Ishikawa (cell line): ENCODE results near the gene PSMB5.
A peak's percentile ranks its signal among the peaks of the same experiment; 100 is the strongest.

Experiments
- CEBPB ChIP-seq: IDR thresholded peaks from 2 replicates; pipeline ENCODE4 v1.6.1; 2012
- CREB1 ChIP-seq: IDR thresholded peaks from 2 replicates; pipeline ENCODE4 v1.6.1; 2012; ENCODE audit warnings: low read depth
- EGR1 ChIP-seq: IDR thresholded peaks from 2 replicates; pipeline ENCODE4 v1.6.1; 2012
- EP300 ChIP-seq: IDR thresholded peaks from 2 replicates; pipeline ENCODE4 v1.6.1; 2012; ENCODE audit warnings: borderline replicate concordance
- FOXM1 ChIP-seq: IDR thresholded peaks from 2 replicates; pipeline ENCODE4 v1.6.1; 2012; ENCODE audit warnings: low read depth, borderline replicate concordance
- NFIC ChIP-seq: IDR thresholded peaks from 2 replicates; pipeline ENCODE4 v1.6.1; 2012
- RAD21 ChIP-seq: IDR thresholded peaks from 2 replicates; pipeline ENCODE4 v1.6.1; 2012; ENCODE audit warnings: low read depth
- TAF1 ChIP-seq: IDR thresholded peaks from 2 replicates; pipeline ENCODE4 v1.6.1; 2012; ENCODE audit warnings: low read depth, mild to moderate bottlenecking
- TCF12 ChIP-seq: IDR thresholded peaks from 2 replicates; pipeline ENCODE4 v1.6.1; 2012; ENCODE audit warnings: low read depth
- TEAD4 ChIP-seq: IDR thresholded peaks from 2 replicates; pipeline ENCODE4 v1.6.1; 2012
- YY1 ChIP-seq: IDR thresholded peaks from 2 replicates; pipeline ENCODE4 v1.6.1; 2012; ENCODE audit warnings: low read depth
- ZBTB7A ChIP-seq: IDR thresholded peaks from 2 replicates; pipeline ENCODE4 v1.6.1; 2012; ENCODE audit warnings: low read depth
- TF ChIP-seq, protein P1 (sequence below): IDR thresholded peaks from 2 replicates; pipeline ENCODE4 v1.6.1; 2012
- TF ChIP-seq, protein P2 (sequence below): IDR thresholded peaks from 2 replicates; pipeline ENCODE4 v1.6.1; 2012
- TF ChIP-seq, protein P3 (sequence below): IDR thresholded peaks from 2 replicates; pipeline ENCODE4 v1.6.1; 2012; ENCODE audit warnings: low read depth, mild to moderate bottlenecking

Gene PSMB5

DNA sequence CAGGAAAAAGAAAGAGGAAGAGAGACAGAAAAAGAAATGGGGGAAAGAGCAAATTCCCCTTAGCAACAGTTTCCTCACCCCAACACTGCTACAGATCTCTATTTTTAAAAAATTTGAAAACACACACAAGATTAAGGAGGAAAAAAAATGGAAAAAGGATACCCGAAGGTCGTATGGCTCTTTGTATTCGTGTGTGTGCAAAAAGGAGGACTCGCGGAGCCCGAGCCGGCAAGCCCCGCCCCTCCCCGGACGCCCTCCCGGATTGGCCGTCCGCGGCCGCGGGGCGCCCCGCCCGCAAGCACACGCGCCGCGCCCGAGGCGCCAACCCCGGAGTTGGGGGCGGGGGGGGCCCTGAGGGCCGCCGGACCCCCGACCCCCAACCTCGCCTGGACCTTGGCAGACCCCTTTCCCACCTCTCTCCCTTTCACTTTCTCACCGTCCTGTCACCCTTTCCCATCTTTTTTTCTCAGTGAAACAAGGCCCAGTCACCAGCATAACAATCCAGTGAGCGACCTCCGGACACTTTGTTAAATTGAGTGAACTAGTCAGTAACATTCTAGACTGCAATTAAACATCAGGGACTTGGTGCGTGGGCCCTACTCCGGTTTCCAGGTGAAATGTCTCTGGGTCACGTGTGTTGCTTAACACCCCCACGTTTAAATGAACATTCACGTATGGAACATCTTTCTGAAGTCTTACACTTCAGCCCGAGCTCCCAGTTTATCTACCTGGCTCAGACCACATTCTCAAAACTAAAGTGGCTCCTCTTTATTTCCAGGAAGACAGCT, 24.6 kb downstream of the PSMB5 start, which contains the start of gene C14orf93:
C14orf93 (minus strand) TSS at position 205 of the 788 bp plus-strand sequence. CDS start 11,120 bp downstream, outside the sequence.
- TF ChIP-seq EGR1 = peak; percentile 38; the same call in 1 of the 2 replicates
- TF ChIP-seq, protein P1, sequence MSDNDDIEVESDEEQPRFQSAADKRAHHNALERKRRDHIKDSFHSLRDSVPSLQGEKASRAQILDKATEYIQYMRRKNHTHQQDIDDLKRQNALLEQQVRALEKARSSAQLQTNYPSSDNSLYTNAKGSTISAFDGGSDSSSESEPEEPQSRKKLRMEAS = 0 out of 2 replicates have a peak, but pooled peaks have one; percentile 34
- TF ChIP-seq TAF1 = no peak
- peak; percentile 98 for TF ChIP-seq ZBTB7A
- TF ChIP-seq, protein P2, sequence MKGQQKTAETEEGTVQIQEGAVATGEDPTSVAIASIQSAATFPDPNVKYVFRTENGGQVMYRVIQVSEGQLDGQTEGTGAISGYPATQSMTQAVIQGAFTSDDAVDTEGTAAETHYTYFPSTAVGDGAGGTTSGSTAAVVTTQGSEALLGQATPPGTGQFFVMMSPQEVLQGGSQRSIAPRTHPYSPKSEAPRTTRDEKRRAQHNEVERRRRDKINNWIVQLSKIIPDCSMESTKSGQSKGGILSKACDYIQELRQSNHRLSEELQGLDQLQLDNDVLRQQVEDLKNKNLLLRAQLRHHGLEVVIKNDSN = peak; percentile 76

DNA sequence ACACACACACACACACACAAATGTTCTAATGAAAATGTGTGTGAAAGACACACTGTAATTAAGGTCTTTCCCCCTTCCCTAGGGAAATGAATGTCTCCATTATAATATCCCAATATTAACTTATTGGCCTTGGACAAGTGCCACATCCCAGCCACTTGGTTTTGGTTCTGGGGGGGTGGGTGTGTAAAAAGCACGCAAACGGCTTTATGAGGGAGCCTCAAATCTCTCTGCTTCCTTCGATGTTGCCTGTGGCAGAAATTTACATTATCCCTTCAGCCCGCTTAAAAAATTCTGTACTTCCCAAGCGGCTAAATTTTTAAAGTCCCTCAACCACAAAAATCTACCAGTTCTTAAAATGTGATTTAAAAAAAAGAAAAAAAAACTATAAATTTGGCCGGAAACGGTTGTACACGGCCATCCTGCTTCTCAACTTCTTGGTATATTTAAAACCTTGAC, 25.2 kb downstream of the PSMB5 start:
- TF ChIP-seq EGR1 = no peak
- no peak for TF ChIP-seq TAF1
- TF ChIP-seq EP300 = no peak
- TF ChIP-seq ZBTB7A = no peak
- TF ChIP-seq NFIC = no peak
- TF ChIP-seq, protein P1 = no peak
- TF ChIP-seq TCF12 = no peak

DNA sequence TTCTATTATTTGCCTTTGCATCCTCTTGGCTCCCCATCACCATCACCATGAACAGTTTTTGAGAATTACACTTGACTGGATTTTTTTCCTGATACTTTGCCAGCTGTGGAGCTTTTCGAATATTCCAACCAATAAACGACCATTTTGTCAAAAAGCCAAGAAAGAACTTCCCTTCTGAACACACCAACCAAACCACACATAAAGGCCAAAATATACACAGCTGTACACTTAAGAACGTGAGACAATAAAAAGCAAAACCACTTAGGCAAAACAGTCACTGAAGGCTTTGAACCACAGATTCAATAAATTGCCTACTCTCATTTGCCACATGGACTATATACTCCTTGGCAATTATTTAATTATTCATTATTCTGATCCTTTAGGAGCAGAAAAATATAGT, 25.9 kb downstream of the PSMB5 start:
- TF ChIP-seq ZBTB7A (no peak), TAF1 (no peak), EGR1 (no peak), RAD21 (no peak), TEAD4 (no peak), TCF12 (no peak), CREB1 (no peak), EP300 (no peak), NFIC (no peak), FOXM1 (no peak), YY1 (no peak), CEBPB (no peak)
- TF ChIP-seq, protein P3, sequence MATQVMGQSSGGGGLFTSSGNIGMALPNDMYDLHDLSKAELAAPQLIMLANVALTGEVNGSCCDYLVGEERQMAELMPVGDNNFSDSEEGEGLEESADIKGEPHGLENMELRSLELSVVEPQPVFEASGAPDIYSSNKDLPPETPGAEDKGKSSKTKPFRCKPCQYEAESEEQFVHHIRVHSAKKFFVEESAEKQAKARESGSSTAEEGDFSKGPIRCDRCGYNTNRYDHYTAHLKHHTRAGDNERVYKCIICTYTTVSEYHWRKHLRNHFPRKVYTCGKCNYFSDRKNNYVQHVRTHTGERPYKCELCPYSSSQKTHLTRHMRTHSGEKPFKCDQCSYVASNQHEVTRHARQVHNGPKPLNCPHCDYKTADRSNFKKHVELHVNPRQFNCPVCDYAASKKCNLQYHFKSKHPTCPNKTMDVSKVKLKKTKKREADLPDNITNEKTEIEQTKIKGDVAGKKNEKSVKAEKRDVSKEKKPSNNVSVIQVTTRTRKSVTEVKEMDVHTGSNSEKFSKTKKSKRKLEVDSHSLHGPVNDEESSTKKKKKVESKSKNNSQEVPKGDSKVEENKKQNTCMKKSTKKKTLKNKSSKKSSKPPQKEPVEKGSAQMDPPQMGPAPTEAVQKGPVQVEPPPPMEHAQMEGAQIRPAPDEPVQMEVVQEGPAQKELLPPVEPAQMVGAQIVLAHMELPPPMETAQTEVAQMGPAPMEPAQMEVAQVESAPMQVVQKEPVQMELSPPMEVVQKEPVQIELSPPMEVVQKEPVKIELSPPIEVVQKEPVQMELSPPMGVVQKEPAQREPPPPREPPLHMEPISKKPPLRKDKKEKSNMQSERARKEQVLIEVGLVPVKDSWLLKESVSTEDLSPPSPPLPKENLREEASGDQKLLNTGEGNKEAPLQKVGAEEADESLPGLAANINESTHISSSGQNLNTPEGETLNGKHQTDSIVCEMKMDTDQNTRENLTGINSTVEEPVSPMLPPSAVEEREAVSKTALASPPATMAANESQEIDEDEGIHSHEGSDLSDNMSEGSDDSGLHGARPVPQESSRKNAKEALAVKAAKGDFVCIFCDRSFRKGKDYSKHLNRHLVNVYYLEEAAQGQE = no peak
- TF ChIP-seq, protein P2 = no peak
- TF ChIP-seq, protein P1 = no peak

DNA sequence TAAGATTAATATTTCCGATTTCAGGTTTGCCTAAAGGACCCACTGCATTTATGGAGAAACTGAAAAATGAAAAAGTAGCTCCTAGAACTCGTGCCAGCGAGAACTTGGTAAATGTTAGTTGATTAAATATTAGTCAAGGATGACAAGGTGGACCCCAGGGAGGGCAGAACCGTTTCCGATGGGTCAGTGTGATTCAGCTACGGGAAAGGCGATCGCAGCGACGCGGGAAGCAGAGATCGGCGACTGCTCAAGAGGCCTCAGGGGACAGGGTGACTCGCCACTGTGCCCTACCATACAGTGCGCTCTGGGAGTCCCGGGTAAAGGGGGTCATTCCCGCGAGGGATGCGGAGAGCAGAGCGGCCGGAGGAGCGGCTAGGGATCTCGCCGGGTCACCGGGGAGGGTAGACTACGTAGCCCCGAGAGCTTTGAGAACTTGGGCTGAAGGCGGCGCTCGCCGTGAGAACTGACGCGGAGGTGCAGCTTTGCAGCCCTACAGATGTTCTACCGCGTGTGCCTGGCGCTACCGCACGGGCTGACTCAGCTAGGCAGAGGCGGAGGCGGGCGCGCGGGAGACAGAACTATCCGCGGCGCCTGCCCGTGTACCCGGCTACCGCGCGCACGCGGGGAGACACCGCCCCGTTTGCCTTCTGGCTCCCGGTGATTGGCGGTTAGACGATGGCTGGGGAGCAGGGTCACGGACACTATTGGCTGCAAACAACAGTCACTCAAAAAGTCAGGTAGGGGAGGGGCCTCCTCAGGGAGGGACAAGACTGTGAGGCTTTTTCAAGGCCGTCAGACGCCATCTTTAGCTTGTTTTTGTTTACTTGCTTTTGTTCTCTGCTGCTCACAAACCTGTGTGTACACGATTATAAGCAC, 27.9 kb downstream of the PSMB5 start:
- TF ChIP-seq, protein P1 = peak; percentile 94
- TF ChIP-seq CREB1 = no peak
- TF ChIP-seq YY1 = peak; percentile 88
- no peak for TF ChIP-seq ZBTB7A
- 0 out of 2 replicates have a peak, but pooled peaks have one; percentile 41 for TF ChIP-seq TEAD4
- TF ChIP-seq EGR1 = peak; percentile 66; the same call in 1 of the 2 replicates
- no peak for TF ChIP-seq TCF12
- no peak for TF ChIP-seq FOXM1
- 0 out of 2 replicates have a peak, but pooled peaks have one; percentile 19 for TF ChIP-seq NFIC
- TF ChIP-seq TAF1 = peak; percentile 88; the same call in 1 of the 2 replicates
- TF ChIP-seq RAD21 = no peak
- no peak for TF ChIP-seq EP300
- no peak for TF ChIP-seq CEBPB
- TF ChIP-seq, protein P3 = no peak
- TF ChIP-seq, protein P2 = no peak
